GM18499 (cell line): Measurements from ENCODE around the gene ZNF516.

Experiments
- ATAC-seq: cut with Tn5 transposase; IDR thresholded peaks from one replicate; pipeline ENCODE4 v1.9.1; 2021; ENCODE audit warnings: moderate number of reproducible peaks; ENCODE audit not compliant: insufficient read depth, unreplicated experiment

The ZNF516 gene

DNA sequence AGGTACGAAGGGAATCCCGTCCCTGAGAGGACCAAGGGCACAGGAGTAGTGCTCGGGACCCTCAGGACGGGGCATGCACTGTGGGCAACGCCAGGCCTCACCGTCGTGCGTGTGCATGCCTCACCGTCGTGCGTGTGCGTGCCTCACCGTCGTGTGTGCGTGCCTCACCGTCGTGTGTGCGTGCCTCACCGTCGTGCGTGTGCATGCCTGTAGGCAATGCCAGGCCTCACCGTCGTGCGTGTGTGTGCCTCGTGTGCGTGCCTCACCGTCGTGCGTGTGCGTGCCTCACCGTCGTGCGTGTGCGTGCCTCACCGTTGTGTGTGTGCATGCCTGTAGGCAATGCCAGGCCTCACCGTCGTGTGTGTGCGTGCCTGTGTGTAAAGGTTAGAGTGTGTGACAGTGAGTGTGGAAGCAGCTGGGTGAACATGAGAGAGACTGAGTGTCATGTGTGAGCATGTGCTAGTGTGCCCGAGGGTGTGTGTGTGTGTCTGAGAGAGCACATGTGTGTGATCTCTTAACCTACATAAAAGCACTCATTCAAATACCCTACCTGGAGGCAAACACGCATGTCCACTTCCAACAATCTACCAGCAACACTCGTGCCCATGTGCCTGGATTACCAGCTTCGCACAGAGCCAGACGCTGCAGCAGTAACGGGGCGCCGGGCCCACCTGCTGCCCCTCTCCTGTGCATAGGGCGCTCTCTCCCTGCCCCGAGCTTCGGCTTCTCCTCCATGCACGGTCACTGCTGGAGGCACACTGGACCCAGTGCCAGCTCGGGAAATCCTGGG is 36.3 kb downstream of the ZNF516 start:
- ATAC-seq = no peak

DNA sequence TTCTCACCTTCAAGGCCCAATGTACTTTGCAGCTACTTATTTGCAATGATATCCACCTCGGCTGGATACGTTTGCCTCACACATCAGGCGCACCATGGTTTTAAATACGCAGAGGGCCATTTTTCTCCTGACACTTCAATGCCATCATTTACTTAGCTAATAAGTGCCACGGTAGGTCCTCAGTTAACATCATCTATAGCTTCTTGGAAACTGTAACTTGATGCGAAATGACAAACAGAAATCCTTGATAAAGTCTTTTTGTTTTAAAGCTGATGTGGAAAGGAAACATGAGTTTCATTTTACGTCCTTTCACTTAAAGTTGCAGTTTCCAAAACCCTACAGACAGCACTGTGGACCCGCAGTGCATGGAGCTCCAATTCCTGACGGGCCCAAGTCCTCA is 37.1 kb downstream of the ZNF516 start:
- ATAC-seq = no peak

DNA sequence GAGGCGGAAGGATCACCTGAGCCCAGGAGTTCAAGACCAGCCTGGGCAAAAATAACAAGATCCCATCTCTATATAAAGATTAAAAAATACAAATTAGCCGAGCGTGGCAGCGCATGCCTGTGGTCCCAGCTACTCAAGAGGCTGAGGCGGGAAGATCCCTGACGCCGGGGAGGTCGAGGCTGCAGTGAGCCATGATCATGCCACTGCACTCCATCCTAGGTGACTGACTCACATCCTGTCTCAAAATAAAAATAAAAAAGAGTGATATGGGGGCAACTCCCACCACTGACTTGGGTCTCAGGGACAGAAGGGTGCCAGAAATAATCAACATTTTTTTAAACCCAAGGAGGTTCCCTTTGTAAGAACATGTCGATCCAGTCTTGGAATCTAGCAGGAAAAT is 37.6 kb downstream of the ZNF516 start:
- no peak for ATAC-seq

DNA sequence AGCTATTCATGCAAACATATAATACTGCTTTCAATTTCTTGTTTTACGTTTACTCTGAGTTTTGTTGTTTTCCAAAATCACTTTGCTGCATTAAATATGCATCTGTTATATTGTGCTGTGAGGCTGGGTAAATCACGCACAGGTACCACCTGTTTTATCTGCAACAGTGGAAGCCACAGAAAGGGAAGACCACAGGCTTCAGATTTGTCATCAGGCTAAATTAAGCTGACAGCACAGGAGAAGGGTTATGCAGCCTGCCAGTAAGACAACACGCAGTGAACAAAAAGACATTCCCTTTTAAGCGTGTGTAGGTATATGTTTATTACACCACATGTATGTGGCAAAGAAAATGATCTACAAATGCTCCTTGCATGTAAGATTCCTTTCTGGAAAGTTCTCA is 38.2 kb downstream of the ZNF516 start:
- ATAC-seq = no peak

DNA sequence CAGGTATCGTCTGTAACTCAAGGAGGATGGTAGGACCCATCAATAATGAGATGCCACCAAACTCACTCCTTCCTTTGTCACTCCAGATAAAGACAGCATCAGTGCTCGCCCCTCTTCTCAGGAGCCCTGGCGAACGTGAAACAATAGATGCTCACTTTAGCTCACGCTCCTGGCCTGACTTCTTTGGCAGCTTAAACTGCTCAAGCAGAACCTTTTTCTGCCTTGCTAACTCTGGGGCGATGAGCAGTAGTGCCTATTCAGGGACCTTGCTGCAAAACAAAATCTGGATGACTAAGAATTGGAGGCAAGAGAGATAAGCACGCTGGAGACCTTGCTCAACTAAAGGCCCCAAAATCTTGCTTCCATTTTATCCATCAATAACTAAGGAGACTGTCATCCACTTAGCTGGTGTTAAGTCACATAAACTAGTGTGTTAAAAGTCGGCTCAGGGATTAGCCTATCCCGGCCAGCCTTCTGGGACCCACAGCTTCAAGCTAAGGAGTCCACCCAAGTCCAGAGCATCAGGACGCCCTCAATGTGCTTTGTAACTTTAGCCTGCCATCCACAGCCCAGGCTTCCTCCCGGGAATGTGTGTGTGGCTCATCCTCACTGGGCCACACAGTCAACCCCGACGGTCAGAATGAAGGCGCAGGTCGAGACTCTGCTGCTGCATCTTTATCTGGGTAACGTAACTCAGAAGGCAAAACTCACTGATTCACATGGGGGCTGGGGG is 38.9 kb downstream of the ZNF516 start:
- ATAC-seq = no peak

DNA sequence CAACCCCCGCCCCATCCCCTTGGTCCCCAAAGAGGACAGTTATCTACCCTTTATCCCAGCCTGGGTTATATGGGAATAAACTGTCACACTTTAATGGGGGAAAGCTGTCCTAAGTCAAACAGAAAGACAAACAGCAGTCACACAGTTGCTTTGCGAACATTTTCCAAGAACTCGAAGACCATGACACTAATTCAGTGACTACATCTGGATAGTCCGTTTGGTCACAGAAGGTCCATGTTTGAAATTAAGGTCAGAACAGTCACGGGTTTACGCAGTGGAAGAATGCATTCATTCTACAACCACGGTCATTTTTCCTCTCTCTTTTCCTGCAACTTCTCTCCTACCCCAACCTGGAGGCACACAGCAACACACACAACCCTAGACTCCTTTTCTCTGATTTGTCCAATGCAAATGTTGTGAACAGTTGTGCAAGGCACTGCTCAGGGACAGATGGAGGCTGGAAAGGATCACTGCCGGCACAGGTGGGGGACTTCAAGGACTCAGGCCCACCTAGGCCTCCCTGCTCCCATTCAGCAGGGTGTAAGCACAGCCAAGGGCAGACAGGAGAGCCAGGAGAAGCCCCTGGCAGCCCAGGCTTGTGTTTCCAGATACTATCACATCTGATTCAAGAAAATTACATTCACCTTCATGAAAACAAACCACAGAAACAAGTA is 39.9 kb downstream of the ZNF516 start:
- no peak for ATAC-seq

DNA sequence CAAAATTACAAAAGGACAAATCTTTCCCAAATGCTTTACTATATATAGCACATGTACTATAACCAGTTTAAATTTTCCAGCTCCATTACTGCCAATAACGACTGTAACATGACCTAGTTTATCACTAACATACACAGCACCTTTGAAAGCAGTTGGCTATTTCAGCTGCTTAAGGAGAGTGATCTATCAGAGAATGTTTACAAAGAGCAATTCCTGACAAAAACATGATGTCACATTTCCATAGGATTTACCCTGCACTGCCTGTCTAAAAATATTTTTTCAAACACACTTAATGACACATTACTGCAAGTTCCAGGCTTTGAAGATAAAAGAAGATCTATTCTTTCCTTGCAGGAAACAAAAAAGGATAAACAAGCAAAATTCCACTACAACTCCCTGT is 40.6 kb downstream of the ZNF516 start:
- no peak for ATAC-seq

DNA sequence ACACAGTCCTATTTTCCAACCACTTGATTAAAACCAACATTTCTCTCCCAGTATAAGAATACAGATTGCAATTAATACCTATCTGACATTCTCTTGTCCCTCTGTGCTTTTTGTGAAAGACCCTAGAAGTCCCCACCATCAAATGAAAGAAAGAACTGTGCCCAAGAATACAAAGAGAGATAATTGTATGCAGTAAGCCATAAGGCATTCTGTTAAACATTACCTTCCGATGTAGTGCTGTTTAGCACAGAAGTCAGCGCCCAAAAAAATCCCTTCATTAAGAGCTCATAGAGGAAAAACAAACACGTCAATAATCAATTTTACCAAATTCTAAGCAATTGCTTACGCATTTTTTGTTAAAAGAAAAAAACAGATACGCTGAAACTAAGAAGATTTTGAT is 41.1 kb downstream of the ZNF516 start:
- no peak for ATAC-seq

DNA sequence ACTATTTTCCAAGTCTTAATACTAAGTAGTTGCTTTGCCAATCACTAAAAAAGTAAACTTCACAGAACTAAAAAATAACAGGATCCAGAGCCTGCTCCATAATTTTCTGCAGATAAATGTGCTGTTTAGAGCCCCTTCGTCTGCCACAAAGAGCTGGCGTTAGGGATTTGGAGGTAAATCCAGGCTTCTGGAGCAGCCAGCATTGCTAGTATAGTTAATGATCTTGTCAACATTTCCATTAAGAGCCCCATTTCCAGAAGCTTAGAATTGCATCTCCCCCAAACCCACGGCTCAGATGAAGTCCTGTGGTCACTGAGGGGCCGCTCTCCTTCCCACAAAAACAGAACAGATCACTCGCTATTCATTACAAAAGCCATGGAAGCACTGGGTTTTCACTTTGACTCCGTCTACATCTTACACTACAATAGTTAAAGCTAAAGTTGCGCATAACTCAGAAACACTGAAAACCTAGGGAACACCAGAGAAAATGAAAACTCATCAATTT is 41.9 kb downstream of the ZNF516 start:
- ATAC-seq = no peak

DNA sequence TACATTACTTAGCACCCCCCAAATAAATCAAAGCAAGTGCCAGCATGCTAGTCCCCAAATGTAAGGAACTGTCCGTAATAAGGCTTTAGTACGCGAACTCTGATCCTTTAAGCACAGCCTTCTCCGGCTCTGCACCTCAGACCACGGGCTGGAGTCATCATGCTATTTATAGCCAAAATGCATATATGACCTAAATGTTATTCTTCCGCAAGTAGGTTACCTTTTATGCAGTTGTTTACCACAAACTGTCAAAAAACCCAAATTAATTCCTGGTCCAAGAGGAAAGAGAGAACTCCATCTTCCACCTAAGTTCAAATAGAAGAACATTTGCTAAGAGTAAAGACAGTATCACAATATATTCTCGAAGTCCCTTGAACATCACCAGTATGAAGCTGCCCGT is 42.7 kb downstream of the ZNF516 start:
- no peak for ATAC-seq

DNA sequence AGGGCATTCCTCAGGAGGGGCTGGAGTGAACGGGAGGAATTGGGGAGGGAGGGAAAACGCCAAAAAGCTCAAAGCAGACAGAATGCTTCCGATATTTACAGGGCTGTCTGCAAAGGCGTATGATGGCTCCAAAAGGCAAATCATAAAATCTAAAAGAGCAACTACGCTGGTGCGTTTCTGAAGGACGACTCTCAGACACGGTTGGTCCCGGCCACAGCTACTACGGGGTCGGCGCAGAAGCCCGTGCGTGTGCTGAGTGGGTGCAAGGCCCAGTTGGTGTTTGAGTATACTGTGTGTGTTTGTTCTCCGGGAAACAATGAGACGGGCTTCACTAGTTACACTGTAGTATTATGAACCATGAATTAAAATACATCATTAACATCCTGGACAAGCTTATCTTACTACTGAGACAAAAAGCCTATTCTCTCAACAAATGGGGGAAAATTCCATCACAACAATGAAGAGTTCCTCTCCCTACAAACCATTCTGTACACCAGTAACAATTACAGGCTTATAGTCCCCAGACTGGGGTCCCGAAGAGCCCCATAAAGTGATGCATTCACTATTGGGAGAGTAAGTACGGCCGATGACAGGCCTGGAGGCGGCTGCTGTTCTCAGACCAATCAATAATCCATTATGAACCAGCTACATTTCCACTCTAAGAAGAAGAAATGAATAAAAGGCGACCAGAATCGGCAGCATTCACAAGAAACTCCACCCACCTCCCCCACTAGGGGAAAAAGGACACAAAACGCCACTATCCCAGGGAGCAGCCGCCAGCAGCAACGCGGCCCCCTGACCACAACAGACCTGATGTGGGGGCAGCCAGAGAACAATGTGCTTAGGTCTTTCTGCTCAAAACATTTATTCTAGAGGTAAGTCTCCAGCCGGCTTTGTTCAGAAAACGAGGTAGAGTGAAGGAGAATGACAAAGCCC is 43.4 kb downstream of the ZNF516 start:
- ATAC-seq = no peak

DNA sequence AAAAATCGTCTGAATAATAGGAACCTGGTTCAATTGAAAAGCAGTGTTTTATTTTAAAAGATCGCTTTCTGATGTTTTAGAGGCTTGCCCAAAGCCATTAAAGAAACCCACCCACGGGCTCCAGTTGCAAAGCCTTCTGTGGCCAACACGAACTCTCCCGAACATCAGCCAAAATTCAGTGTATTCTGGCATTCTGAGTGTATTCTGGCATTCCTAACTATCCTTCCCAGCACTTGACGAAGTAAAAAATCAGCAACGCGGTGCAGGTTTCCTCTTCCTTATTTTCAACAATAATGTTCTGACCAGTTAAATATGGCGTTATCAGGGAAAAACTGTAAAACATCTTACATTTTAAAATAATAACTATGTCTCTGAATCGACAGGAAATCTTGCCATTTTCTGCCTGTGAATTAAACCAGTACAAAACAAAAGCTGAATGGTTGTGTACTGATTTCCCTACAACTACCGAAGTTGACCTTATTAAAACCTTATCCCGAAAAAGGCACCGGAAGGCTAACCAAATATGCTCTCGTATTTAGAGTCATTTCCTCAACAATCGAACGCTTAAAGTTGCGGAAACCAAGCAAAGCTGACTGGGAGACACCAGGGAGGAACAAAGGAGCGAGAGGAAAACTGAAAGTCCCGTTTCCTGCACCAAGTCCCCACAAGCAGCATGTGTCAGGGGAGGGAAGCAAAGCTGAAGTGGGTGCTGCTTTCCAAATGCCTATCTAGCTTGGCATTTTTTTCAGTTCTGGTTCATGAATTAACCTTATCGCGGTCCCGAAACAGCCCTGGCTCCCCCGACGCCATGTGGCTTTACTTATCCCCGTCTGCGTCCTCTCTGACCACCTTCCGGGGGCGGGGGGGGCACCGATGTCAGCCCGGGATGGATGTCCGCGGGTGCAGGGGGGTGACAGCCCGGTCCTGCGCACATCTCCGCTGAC is 44.3 kb downstream of the ZNF516 start:
- ATAC-seq = no peak

DNA sequence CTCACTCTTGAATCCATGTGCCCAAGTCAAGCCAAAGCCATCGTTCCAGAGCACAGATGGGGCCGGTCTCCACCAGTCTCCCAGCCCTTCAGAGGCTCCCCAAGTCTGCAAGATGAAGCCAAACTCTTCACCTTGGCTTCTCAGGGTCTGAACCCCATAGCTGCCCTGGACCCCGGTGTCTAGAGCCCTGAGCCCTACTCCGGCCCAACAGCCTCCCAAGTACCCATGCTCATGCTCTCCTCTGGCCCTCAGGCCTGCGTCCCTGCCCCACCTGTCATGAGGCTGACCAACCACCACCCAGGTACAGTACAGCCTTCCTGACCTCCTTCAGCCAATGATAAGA is 46.0 kb downstream of the ZNF516 start:
- ATAC-seq = no peak

DNA sequence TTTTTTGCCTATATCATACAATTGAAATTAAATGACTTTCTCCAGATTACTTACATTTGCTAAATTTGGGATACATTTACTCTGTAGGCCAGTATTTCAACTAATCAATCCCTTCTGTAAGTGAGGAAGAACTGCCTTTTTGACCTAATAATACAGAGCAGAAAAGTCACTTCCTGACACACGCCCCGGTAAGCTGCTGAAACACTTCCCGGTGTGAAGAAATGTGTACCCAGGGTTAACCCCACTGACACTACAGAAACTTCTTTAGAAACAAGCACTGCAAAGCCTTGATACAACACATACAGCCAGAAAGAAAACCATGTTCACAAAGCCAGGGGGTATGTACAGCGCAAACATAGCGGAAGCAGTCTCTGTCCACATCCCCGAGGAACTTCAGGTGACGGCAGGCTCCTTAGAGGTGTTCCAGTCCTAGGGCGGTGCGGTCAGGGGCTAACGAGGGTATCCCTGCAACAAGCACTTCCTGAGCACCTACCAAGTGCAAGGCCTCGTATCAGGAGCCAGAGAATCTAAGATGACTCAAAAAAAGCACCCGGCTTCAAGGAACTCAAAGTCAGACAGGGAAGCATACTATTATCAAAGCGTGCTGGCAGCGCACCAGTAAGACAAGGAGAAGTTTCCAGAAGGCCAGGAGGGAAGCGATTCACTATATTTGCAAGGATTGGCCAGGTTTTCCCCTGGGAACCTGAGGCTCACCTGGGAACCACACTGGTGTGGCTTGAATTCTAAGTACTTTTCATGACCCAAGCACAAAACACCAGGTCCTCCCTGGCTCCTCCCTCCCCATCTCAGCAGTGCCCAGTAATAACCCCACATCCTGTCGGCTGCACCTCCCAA is 46.6 kb downstream of the ZNF516 start:
- ATAC-seq = no peak

DNA sequence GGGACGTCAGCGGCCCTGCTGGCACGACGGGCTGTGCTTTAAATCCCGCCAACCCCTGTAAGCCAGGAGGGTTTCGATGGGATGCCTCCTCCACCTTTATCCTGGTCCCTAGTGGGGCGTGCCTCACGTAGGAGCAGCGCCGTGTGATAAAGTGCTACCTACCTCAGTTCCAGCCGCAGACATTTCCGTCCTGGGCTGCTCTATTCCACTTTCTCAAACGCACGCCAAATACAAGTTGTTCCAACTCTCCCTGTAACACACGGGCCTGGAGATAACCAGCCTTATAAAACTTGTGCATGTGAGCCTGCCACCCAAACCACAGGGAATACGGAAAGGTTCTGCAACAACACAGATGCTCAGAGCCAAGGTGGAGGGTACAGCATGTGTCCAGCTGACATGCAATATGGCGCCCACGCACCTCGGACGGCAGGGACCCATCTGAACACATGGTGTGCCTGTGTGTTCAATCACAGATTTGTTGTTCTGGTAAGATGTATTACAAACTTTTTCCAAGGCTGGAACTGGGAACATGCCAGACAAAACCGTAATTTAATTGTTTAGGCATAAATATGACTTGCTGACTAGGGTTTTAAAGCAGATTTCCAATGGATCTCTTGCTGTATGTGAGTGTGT is 47.7 kb downstream of the ZNF516 start:
- no peak for ATAC-seq

DNA sequence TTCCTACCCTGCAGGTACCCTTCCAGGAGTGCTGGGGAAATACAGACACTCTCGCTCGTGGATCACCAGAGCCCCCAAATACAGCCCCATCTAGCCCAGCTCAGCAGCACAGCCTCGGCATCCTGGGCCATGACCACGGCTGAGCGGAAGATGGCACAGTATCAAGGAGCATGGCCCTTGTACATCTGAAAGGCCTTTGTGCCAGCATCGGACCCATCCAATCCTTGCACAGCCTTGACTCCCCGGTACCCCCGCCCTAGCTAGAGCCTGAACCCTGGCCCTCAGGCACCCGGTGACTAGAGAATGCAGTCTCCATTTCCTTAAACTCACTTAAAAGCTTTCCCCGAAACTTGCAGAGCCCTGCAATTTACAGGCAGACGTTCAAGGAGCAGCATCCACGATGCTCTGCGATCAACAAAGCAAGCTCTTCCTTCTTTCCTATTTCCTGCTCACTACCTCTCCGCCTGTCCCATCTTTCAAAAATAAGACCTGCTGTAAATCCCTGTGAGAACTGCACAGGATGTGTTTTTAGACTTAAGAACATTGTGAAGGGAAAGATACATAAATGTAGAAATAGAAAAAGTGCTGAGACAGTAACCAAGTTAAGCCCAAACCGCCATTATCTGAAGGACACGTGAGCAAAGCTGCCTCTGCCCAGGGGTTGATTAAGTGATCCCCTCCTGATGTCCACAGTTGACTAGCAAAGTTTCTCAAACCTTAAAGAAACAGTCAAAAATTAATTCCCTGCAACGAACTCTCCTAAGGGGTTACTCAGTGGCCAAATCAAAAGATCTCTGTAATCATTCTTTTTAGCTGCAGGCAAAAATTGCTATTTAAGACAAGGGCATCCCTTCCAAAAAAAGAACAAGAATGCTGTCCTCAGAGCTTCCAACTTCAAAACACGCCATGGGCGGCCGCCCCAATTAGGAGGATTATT is 48.5 kb downstream of the ZNF516 start:
- no peak for ATAC-seq

DNA sequence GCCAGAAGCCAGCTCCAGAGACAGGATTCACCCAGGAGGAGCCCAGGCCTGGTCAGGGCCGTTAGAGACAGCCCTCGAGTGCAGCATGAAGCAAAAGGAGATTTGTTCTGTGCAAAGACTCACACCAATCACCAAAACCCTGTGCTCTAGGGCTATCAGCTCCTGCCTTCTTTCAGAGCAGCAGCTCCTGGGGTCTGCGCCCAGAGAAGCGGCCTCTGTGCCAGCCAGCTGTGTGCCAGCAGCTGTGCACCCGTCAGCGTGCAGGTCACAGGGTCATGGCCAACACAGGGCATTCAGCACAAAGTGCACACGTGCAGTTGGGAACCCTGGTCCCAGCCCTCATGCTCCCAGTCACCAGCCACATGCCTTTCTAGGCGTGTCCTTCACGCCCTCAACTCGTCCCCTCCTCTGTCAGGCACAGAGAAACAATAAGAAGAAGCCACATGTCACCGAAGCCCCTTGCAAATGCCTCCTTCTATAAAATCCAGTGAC is 49.3 kb downstream of the ZNF516 start:
- ATAC-seq = no peak
